Neutrophil (primary cell): Measurements from ENCODE around the gene USP47.

Source experiments
- H3K27ac ChIP-seq: fragments of 200-600 bp; sonication (generic); 2 replicates; pipeline ENCODE4 v1.5.1; 2016; ENCODE audit warnings: mild to moderate bottlenecking, moderate library complexity
- H3K27me3 ChIP-seq: fragments of 200-600 bp; sonication (generic); 2 replicates; pipeline ENCODE4 v1.6.0; 2016; ENCODE audit warnings: mild to moderate bottlenecking
- H3K36me3 ChIP-seq: fragments of 200-600 bp; sonication (generic); 2 replicates; pipeline ENCODE4 v1.5.1; 2017
- H3K4me1 ChIP-seq, 2 experiments: fragments of 200-600 bp in 1 of 2; sonication (generic) in 1 of 2; 1 replicate in 1 of 2; 2 replicates in 1 of 2; pipeline versions ENCODE4 v1.5.1 to v1.6.1; 2013 to 2016; ENCODE audit warnings: low read depth in 1 of 2, low read length in 1 of 2, mild to moderate bottlenecking in 1 of 2, moderate library complexity in 1 of 2; ENCODE audit not compliant: control insufficient read depth in 1 of 2, insufficient read depth in 1 of 2
- H3K4me3 ChIP-seq, 2 experiments: fragments of 200-600 bp in 1 of 2; sonication (generic) in 1 of 2; 1 replicate in 1 of 2; 2 replicates in 1 of 2; pipeline ENCODE4 v1.5.1; 2013 to 2016; ENCODE audit warnings: low read depth in 1 of 2, low read length in 1 of 2, mild to moderate bottlenecking in 1 of 2, moderate library complexity in 1 of 2
- H3K9me3 ChIP-seq: fragments of 200-600 bp; sonication (generic); 2 replicates; pipeline ENCODE4 v1.5.1; 2016
- TF ChIP-seq, protein P1 (sequence below): fragments of 200-600 bp; sonication (generic); IDR thresholded peaks from 2 replicates; pipeline ENCODE4 v1.5.1; 2016; ENCODE audit warnings: antibody characterized with exemption

The USP47 gene

DNA sequence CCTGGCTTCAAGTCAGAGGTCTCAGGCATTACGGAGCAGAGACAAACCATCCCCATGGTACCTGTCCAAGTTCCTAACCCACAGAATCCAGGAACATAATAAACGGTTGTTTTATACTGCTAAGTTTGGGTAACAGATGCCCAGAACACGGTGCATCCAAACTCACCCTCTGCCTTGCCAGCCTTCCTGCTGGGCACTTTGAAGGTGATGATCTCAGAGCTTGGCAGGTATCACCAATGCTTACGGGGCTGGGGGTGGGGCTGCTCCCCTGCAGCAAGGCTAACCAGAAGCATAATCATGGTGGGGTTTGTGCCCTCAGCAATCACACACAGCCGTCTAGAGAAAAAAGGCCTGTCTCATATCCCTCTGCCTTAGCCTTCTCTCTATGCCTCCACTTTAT, 139.6 kb downstream of the USP47 start:
- Histone ChIP-seq H3K4me3 (no peak overlapping the region), H3K9me3 (no peaks in the 10 kb centered on the region), H3K36me3 (no peaks in the 10 kb centered on the region), H3K4me1 (no peaks in the 10 kb centered on the region), H3K27ac (no peak overlapping the region), H3K27me3 (no peaks in the 10 kb centered on the region)
- TF ChIP-seq, protein P1, sequence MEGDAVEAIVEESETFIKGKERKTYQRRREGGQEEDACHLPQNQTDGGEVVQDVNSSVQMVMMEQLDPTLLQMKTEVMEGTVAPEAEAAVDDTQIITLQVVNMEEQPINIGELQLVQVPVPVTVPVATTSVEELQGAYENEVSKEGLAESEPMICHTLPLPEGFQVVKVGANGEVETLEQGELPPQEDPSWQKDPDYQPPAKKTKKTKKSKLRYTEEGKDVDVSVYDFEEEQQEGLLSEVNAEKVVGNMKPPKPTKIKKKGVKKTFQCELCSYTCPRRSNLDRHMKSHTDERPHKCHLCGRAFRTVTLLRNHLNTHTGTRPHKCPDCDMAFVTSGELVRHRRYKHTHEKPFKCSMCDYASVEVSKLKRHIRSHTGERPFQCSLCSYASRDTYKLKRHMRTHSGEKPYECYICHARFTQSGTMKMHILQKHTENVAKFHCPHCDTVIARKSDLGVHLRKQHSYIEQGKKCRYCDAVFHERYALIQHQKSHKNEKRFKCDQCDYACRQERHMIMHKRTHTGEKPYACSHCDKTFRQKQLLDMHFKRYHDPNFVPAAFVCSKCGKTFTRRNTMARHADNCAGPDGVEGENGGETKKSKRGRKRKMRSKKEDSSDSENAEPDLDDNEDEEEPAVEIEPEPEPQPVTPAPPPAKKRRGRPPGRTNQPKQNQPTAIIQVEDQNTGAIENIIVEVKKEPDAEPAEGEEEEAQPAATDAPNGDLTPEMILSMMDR: no peak

- no peaks in the 10 kb centered on the region for H3K9me3 ChIP-seq
- no peaks in the 10 kb centered on the region for H3K27me3 ChIP-seq
- no peaks in the 10 kb centered on the region for H3K4me1 ChIP-seq
- no peak overlapping the region for H3K4me3 ChIP-seq
- TF ChIP-seq, protein P1: no peak
- H3K27ac ChIP-seq: no peak overlapping the region
- no peaks in the 10 kb centered on the region for H3K36me3 ChIP-seq
These were observed 140.1 kb downstream of the USP47 start for GRCh38 chr11:11981840-11982239.

- Histone ChIP-seq H3K4me1 (no peaks in the 10 kb centered on the region), H3K27ac (no peak overlapping the region), H3K4me3 (no peak overlapping the region), H3K36me3 (no peaks in the 10 kb centered on the region), H3K9me3 (no peaks in the 10 kb centered on the region), H3K27me3 (no peaks in the 10 kb centered on the region)
- TF ChIP-seq, protein P1: no peak
These were observed 140.7 kb downstream of the USP47 start for GRCh38 chr11:11982461-11982860.

DNA sequence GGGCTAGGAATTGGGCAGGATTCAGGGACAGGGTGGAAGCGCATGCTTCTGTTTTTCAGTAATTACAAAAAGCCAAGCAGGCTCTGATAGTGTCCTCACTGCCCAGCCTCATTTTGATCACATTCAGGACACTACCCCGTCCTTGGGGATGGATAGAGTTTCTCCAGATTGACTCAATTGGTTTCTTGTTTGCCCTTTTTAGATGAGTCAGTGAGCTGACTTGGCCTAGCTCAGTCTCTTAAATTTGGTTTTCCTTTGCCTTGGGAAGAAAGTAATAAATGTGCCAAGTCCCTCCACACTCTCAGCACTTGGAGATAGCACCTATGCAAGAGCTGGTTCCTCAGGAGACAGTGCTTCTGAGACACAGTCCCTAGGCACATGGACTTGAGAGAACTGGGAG, 141.2 kb downstream of the USP47 start:
- no peaks in the 10 kb centered on the region for H3K36me3 ChIP-seq
- H3K27me3 ChIP-seq: no peaks in the 10 kb centered on the region
- H3K27ac ChIP-seq: no peak overlapping the region
- no peaks in the 10 kb centered on the region for H3K4me1 ChIP-seq
- TF ChIP-seq, protein P1: no peak
- no peaks in the 10 kb centered on the region for H3K9me3 ChIP-seq
- no peak overlapping the region for H3K4me3 ChIP-seq

- no peak overlapping the region for H3K4me3 ChIP-seq
- H3K9me3 ChIP-seq: no peaks in the 10 kb centered on the region
- no peaks in the 10 kb centered on the region for H3K4me1 ChIP-seq
- TF ChIP-seq, protein P1: no peak
- H3K27ac ChIP-seq: no peak overlapping the region
- no peaks in the 10 kb centered on the region for H3K27me3 ChIP-seq
- no peaks in the 10 kb centered on the region for H3K36me3 ChIP-seq
These were observed 141.7 kb downstream of the USP47 start for GRCh38 chr11:11983427-11983826.

DNA sequence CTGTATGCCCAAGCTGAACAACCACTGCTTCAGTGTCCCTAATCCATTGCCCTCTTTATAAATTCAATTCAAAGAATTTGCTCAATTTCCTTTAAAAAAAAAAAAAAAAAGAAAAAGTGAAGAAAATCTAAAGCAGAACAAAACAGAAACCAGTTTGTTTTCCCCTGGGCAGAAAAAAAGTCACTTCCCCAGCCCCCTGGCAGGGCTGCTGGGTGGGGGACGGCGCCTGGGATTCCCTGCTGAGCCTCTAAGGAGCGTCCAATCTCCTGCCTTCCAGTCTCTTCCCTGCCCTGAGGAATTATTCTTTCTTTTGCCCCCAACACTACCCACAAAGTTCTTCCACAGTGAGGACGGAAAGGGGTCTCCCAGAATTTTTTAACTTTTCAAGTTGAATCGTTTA, 142.8 kb downstream of the USP47 start:
- TF ChIP-seq, protein P1: no peak
- Histone ChIP-seq H3K4me3 (no peak overlapping the region), H3K27me3 (no peaks in the 10 kb centered on the region), H3K36me3 (no peaks in the 10 kb centered on the region), H3K27ac (no peak overlapping the region), H3K4me1 (no peaks in the 10 kb centered on the region), H3K9me3 (no peaks in the 10 kb centered on the region)
